Aorta (tissue), 5 donors: ENCODE data around the gene ZNF219. TPM values are rescaled to one million over a fixed set of nuclear protein-coding genes. Genes with fewer than 3 reads are reported as not detected.

Experiments used
- ATAC-seq: fragments of 200-7000 bp; cut with Tn5 transposase; one replicate; pipeline ENCODE4 v1.9.1; 2022; ENCODE audit warnings: moderate library complexity; ENCODE audit not compliant: low FRiP score
- DNase-seq, 2 donors: peaks; one replicate each; pipeline ENCODE4 v3.0.0-alpha.2; 2020
- H3K27ac ChIP-seq, 2 donors: one replicate each; pipeline ENCODE4 v1.5.1; 2013; ENCODE audit warnings: low read length in 2 of 2, mild to moderate bottlenecking in 2 of 2, moderate library complexity in 2 of 2, control low read depth in 1 of 2, inconsistent platforms in 1 of 2, low read depth in 1 of 2
- H3K27me3 ChIP-seq, 2 donors: one replicate each; pipeline ENCODE4 v1.6.1; 2013; ENCODE audit warnings: control low read depth in 1 of 2, low read length in 1 of 2, mild to moderate bottlenecking in 1 of 2, moderate library complexity in 1 of 2; ENCODE audit not compliant: insufficient read depth in 2 of 2, control insufficient read depth in 1 of 2
- H3K36me3 ChIP-seq, 2 donors: one replicate each; pipeline ENCODE4 v1.6.1; 2013; ENCODE audit warnings: control low read depth in 1 of 2, low read length in 1 of 2, mild to moderate bottlenecking in 1 of 2; ENCODE audit not compliant: insufficient read depth in 2 of 2, control insufficient read depth in 1 of 2
- H3K4me1 ChIP-seq, 2 donors: one replicate each; pipeline ENCODE4 v1.6.1; 2013; ENCODE audit warnings: low read length in 2 of 2, control low read depth in 1 of 2, mild to moderate bottlenecking in 1 of 2, moderate library complexity in 1 of 2; ENCODE audit not compliant: insufficient read depth in 2 of 2, control insufficient read depth in 1 of 2
- H3K4me3 ChIP-seq, 2 donors: one replicate each; pipeline ENCODE4 v1.5.1; 2013; ENCODE audit warnings: low read length in 2 of 2, control low read depth in 1 of 2, mild to moderate bottlenecking in 1 of 2
- H3K9me3 ChIP-seq: one replicate; pipeline ENCODE4 v1.6.1; 2013; ENCODE audit warnings: mild to moderate bottlenecking, low read length; ENCODE audit not compliant: control insufficient read depth
- WGBS, 2 donors: extraction: QIAGEN DNeasy Blood & Tissue Kit; methylation state at CpG; one replicate each; pipeline ENCODE4 v1.1.7; 2013; 5-methylcytosine and 5-hydroxymethylcytosine counted together
- intact Hi-C, 2 donors: fragments of 100-400 bp; cut with DNase I; formaldehyde crosslinking; loops; one replicate each; pipeline versions ENCODE4 v1.14.2 to v1.15.0; 2022
- polyA plus RNA-seq, 2 donors: library from polyadenylated mRNA; stranded (reverse); fragments of 200-250 nt; gene quantifications; one replicate each; pipeline ENCODE4 v1.2.3, GENCODE V29; 2013
- total RNA-seq, 2 donors: library from RNA; stranded (reverse); fragmentation: NEBNext Ultra II Directional; extraction: Animal tissue kit (Norgen Biotek cat#: 25700); gene quantifications; one replicate each; pipeline ENCODE4 v1.2.1, GENCODE V29; 2021
- donor health status: healthy with polysubstance abuse.
- donor health status: Bipolar disorder and iron deficiency.
- donor health status: DM: no; HTN: no; CAD: no.
- donor health status: DM: no; HTN: no; CAD: no.
- donor health status: DM: yes; HTN: yes; CAD: no.

Gene ZNF219
- total and polyA plus RNA-seq, 4 donors: 24.5 to 41.3 (median 36.2) TPM

GRCh38 chr14:21113369-21113768 is 14.9 kb upstream of the ZNF219 start:
- Histone ChIP-seq H3K27me3 (no peaks in the 10 kb centered on the region), H3K4me3 (no peak overlapping the region), H3K27ac (no peak overlapping the region), H3K4me1 (no peaks in the 10 kb centered on the region), H3K36me3 (no peaks in the 10 kb centered on the region), H3K9me3 (no peaks in the 10 kb centered on the region)
- no peak for ATAC-seq
- intact Hi-C loops: no loop called here
- WGBS, 2 donors: 96 to 99% methylated on average over 2 of the region's 2 CpGs
- no peak for DNase-seq

- intact Hi-C loops: no loop called here
- Histone ChIP-seq H3K27ac (no peak overlapping the region), H3K27me3 (no peaks in the 10 kb centered on the region), H3K36me3 (no peaks in the 10 kb centered on the region), H3K4me3 (no peak overlapping the region), H3K9me3 (no peaks in the 10 kb centered on the region), H3K4me1 (no peaks in the 10 kb centered on the region)
- ATAC-seq (no peak), DNase-seq (no peak)
- 75 to 78% methylated on average over 4 of the region's 4 CpGs for WGBS, 2 donors
These were observed 13.8 kb upstream of the ZNF219 start for GRCh38 chr14:21112255-21112654.

GRCh38 chr14:21109377-21110138 is 11.1 kb upstream of the ZNF219 start:
- Histone ChIP-seq H3K27ac (no peak overlapping the region), H3K4me1 (no peaks in the 10 kb centered on the region), H3K9me3 (no peaks in the 10 kb centered on the region), H3K36me3 (no peaks in the 10 kb centered on the region), H3K27me3 (no peaks in the 10 kb centered on the region), H3K4me3 (no peak overlapping the region)
- intact Hi-C loops: loop anchor here (5.0 kb wide), 1 partner anchor 92 kb away; no protein-coding TSS in a partner anchor
- ATAC-seq (no peak), DNase-seq (no peak)
- 81 to 83% methylated on average over 6 of the region's 6 CpGs for WGBS, 2 donors

- 95 to 96% methylated on average over 4 of the region's 4 CpGs for WGBS, 2 donors
- intact Hi-C loops: loop anchor here (5.0 kb wide), 1 partner anchor 91 kb away; no protein-coding TSS in a partner anchor
These were observed 10.3 kb upstream of the ZNF219 start for GRCh38 chr14:21108791-21109190.

GRCh38 chr14:21107283-21107800 is 8.9 kb upstream of the ZNF219 start:
- DNase-seq: no peak
- no peaks in the 10 kb centered on the region for H3K4me1 ChIP-seq
- WGBS, 2 donors: 38 to 40% methylated on average over 5 of the region's 5 CpGs
- H3K27ac ChIP-seq: no peak overlapping the region
- no peak overlapping the region for H3K4me3 ChIP-seq
- no peak for ATAC-seq
- no peaks in the 10 kb centered on the region for H3K27me3 ChIP-seq
- intact Hi-C loops: loop anchor here (2.0 to 5.0 kb wide), 2 partner anchors 39 to 90 kb away; no protein-coding TSS in a partner anchor
- no peaks in the 10 kb centered on the region for H3K36me3 ChIP-seq
- H3K9me3 ChIP-seq: no peaks in the 10 kb centered on the region

More at GRCh38 chr14:21108791-21109190, 10.3 kb upstream of the ZNF219 start:
- no peak for ATAC-seq
- no peaks in the 10 kb centered on the region for H3K4me1 ChIP-seq
- H3K9me3 ChIP-seq: no peaks in the 10 kb centered on the region
- no peak overlapping the region for H3K4me3 ChIP-seq
- no peak overlapping the region for H3K27ac ChIP-seq
- no peaks in the 10 kb centered on the region for H3K27me3 ChIP-seq
- DNase-seq: no peak
- no peaks in the 10 kb centered on the region for H3K36me3 ChIP-seq

- Histone ChIP-seq H3K27me3 (no peaks in the 10 kb centered on the region), H3K27ac (no peak overlapping the region), H3K36me3 (no peaks in the 10 kb centered on the region), H3K9me3 (no peaks in the 10 kb centered on the region), H3K4me3 (no peak overlapping the region), H3K4me1 (no peaks in the 10 kb centered on the region)
- peak; percentile 31 for ATAC-seq
- whole genome bisulfite sequencing, 2 donors: 13 to 14% methylated on average over 11 of the region's 11 CpGs
- DNase-seq: peak; percentile 88 to 92
- intact Hi-C loops: loop anchor here (2.0 to 5.0 kb wide), 2 partner anchors 38 to 89 kb away; no protein-coding TSS in a partner anchor
These were observed 8.2 kb upstream of the ZNF219 start for GRCh38 chr14:21106498-21107282.

- H3K9me3 ChIP-seq: no peaks in the 10 kb centered on the region
- no peak for DNase-seq
- no peaks in the 10 kb centered on the region for H3K27me3 ChIP-seq
- H3K27ac ChIP-seq: no peak overlapping the region
- WGBS, 2 donors: 56 to 61% methylated on average over 4 of the region's 4 CpGs
- no peaks in the 10 kb centered on the region for H3K4me1 ChIP-seq
- intact Hi-C loops: loop anchor here (2.0 to 5.0 kb wide), 2 partner anchors 37 to 89 kb away; no protein-coding TSS in a partner anchor
- ATAC-seq: no peak
- H3K36me3 ChIP-seq: no peaks in the 10 kb centered on the region
- H3K4me3 ChIP-seq: no peak overlapping the region
These were observed 7.7 kb upstream of the ZNF219 start for GRCh38 chr14:21106176-21106497.

- no peaks in the 10 kb centered on the region for H3K27me3 ChIP-seq
- intact Hi-C loops: loop anchor here (5.0 kb wide), 1 partner anchor 88 kb away; no protein-coding TSS in a partner anchor
- 80 to 81% methylated on average over 8 of the region's 8 CpGs for WGBS, 2 donors
These were observed 6.6 kb upstream of the ZNF219 start for GRCh38 chr14:21105095-21105494.

More at GRCh38 chr14:21105095-21105494, 6.6 kb upstream of the ZNF219 start:
- Histone ChIP-seq H3K4me1 (no peaks in the 10 kb centered on the region), H3K4me3 (no peak overlapping the region), H3K27ac (no peak overlapping the region), H3K9me3 (no peaks in the 10 kb centered on the region), H3K36me3 (no peaks in the 10 kb centered on the region)
- ATAC-seq: no peak
- no peak for DNase-seq
